Neutrophil (primary cell): ENCODE results near the gene TBC1D4.

Experiments used
- H3K27ac ChIP-seq: fragments of 200-600 bp; sonication (generic); 2 replicates; pipeline ENCODE4 v1.5.1; 2016; ENCODE audit warnings: mild to moderate bottlenecking, moderate library complexity
- H3K27me3 ChIP-seq: fragments of 200-600 bp; sonication (generic); 2 replicates; pipeline ENCODE4 v1.6.0; 2016; ENCODE audit warnings: mild to moderate bottlenecking
- H3K36me3 ChIP-seq: fragments of 200-600 bp; sonication (generic); 2 replicates; pipeline ENCODE4 v1.5.1; 2017
- H3K4me1 ChIP-seq, 2 experiments: fragments of 200-600 bp in 1 of 2; sonication (generic) in 1 of 2; 1 replicate in 1 of 2; 2 replicates in 1 of 2; pipeline versions ENCODE4 v1.5.1 to v1.6.1; 2013 to 2016; ENCODE audit warnings: low read depth in 1 of 2, low read length in 1 of 2, mild to moderate bottlenecking in 1 of 2, moderate library complexity in 1 of 2; ENCODE audit not compliant: control insufficient read depth in 1 of 2, insufficient read depth in 1 of 2
- H3K4me3 ChIP-seq, 2 experiments: fragments of 200-600 bp in 1 of 2; sonication (generic) in 1 of 2; 1 replicate in 1 of 2; 2 replicates in 1 of 2; pipeline ENCODE4 v1.5.1; 2013 to 2016; ENCODE audit warnings: low read depth in 1 of 2, low read length in 1 of 2, mild to moderate bottlenecking in 1 of 2, moderate library complexity in 1 of 2
- H3K9me3 ChIP-seq: fragments of 200-600 bp; sonication (generic); 2 replicates; pipeline ENCODE4 v1.5.1; 2016
- TF ChIP-seq, protein P1 (sequence below): fragments of 200-600 bp; sonication (generic); IDR thresholded peaks from 2 replicates; pipeline ENCODE4 v1.5.1; 2016; ENCODE audit warnings: antibody characterized with exemption

The TBC1D4 gene

GRCh38 chr13:75418997-75419396 is 63.0 kb downstream of the TBC1D4 start:
- Histone ChIP-seq H3K27ac (no peak overlapping the region), H3K4me1 (peaks cover 3 to 4% of the 10 kb centered on the region in 2 experiments), H3K4me3 (no peak overlapping the region), H3K27me3 (no peaks in the 10 kb centered on the region), H3K36me3 (no peaks in the 10 kb centered on the region), H3K9me3 (no peaks in the 10 kb centered on the region)
- TF ChIP-seq, protein P1, sequence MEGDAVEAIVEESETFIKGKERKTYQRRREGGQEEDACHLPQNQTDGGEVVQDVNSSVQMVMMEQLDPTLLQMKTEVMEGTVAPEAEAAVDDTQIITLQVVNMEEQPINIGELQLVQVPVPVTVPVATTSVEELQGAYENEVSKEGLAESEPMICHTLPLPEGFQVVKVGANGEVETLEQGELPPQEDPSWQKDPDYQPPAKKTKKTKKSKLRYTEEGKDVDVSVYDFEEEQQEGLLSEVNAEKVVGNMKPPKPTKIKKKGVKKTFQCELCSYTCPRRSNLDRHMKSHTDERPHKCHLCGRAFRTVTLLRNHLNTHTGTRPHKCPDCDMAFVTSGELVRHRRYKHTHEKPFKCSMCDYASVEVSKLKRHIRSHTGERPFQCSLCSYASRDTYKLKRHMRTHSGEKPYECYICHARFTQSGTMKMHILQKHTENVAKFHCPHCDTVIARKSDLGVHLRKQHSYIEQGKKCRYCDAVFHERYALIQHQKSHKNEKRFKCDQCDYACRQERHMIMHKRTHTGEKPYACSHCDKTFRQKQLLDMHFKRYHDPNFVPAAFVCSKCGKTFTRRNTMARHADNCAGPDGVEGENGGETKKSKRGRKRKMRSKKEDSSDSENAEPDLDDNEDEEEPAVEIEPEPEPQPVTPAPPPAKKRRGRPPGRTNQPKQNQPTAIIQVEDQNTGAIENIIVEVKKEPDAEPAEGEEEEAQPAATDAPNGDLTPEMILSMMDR: no peak

- no peak overlapping the region for H3K4me3 ChIP-seq
- H3K9me3 ChIP-seq: no peaks in the 10 kb centered on the region
- H3K27me3 ChIP-seq: no peaks in the 10 kb centered on the region
- TF ChIP-seq, protein P1: no peak
- H3K36me3 ChIP-seq: no peaks in the 10 kb centered on the region
- no peak overlapping the region for H3K27ac ChIP-seq
- H3K4me1 ChIP-seq: peaks cover 3 to 4% of the 10 kb centered on the region in 2 experiments
Observed at GRCh38 chr13:75418186-75418843, 63.7 kb downstream of the TBC1D4 start.

DNA sequence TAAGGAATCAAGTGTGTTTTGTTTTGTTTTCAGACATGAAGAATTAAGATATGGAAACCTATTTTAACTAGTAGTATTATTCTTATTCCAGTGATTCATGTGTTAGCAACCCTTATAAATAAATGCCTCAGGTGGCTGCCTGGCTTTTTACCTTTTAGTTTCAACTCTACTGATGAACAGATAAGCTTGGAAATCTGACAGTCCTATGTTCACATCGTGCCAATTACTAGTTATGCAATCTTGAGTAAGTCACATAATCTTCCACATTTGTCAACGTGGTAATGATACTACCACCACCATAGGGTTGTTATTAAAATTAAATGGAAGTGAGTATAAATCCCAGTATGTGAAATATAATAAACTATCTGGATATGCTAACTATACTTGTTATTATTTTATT is 64.3 kb downstream of the TBC1D4 start:
- no peaks in the 10 kb centered on the region for H3K36me3 ChIP-seq
- H3K27ac ChIP-seq: no peak overlapping the region
- no peak overlapping the region for H3K4me3 ChIP-seq
- no peaks in the 10 kb centered on the region for H3K27me3 ChIP-seq
- no peaks in the 10 kb centered on the region for H3K9me3 ChIP-seq
- peaks cover 3 to 4% of the 10 kb centered on the region in 2 experiments for H3K4me1 ChIP-seq
- TF ChIP-seq, protein P1: no peak

GRCh38 chr13:75417012-75417384 is 65.0 kb downstream of the TBC1D4 start:
- TF ChIP-seq, protein P1: no peak
- H3K9me3 ChIP-seq: no peaks in the 10 kb centered on the region

GRCh38 chr13:75416327-75417011 is 65.5 kb downstream of the TBC1D4 start:
- H3K4me3 ChIP-seq: no peak overlapping the region
- H3K4me1 ChIP-seq: peaks cover 3 to 4% of the 10 kb centered on the region in 2 experiments
- TF ChIP-seq, protein P1: no peak
- H3K27ac ChIP-seq: no peak overlapping the region
- no peaks in the 10 kb centered on the region for H3K27me3 ChIP-seq
- no peaks in the 10 kb centered on the region for H3K36me3 ChIP-seq
- no peaks in the 10 kb centered on the region for H3K9me3 ChIP-seq

More at GRCh38 chr13:75417012-75417384, 65.0 kb downstream of the TBC1D4 start:
- Histone ChIP-seq H3K27ac (no peak overlapping the region), H3K36me3 (no peaks in the 10 kb centered on the region), H3K4me1 (peaks cover 3 to 4% of the 10 kb centered on the region in 2 experiments), H3K27me3 (no peaks in the 10 kb centered on the region), H3K4me3 (no peak overlapping the region)
